Lower lobe of right lung (tissue), 2 donors: Measurements from ENCODE around the gene RALGPS1. TPM values are rescaled to one million over a fixed set of nuclear protein-coding genes. Genes with fewer than 3 reads are reported as not detected.
A peak's percentile ranks its signal among the peaks of the same experiment; 100 is the strongest.

Experiments
- ATAC-seq, 2 donors: fragments of 200-7000 bp; cut with Tn5 transposase; one replicate each; pipeline ENCODE4 v1.9.1; 2020 to 2022; ENCODE audit warnings: mild to moderate bottlenecking in 2 of 2, moderate library complexity in 2 of 2
- DNase-seq: peaks from one replicate; pipeline ENCODE4 v3.0.0-alpha.2; 2020
- H3K27ac ChIP-seq: fragments of 200-600 bp; one replicate; pipeline ENCODE4 v1.8.0; 2022
- H3K27me3 ChIP-seq: fragments of 200-600 bp; one replicate; pipeline ENCODE4 v1.8.0; 2022; ENCODE audit warnings: low read depth
- H3K36me3 ChIP-seq: fragments of 200-600 bp; one replicate; pipeline ENCODE4 v1.8.0; 2022; ENCODE audit warnings: mild to moderate bottlenecking
- H3K4me1 ChIP-seq: fragments of 200-600 bp; one replicate; pipeline ENCODE4 v1.8.0; 2022
- H3K4me3 ChIP-seq: fragments of 200-600 bp; one replicate; pipeline ENCODE4 v1.8.0; 2022; ENCODE audit warnings: mild to moderate bottlenecking
- H3K9me3 ChIP-seq: fragments of 200-600 bp; one replicate; pipeline ENCODE4 v1.8.0; 2022
- CTCF ChIP-seq: fragments of 200-600 bp; IDR thresholded peaks from one replicate; pipeline ENCODE4 v1.8.0; 2022; ENCODE audit warnings: antibody characterized with exemption, mild to moderate bottlenecking
- intact Hi-C: fragments of 100-400 bp; cut with DNase I; formaldehyde crosslinking; loops from one replicate; pipeline ENCODE4 v1.11.0; 2022
- total RNA-seq: library from RNA; stranded (reverse); fragmentation: NEBNext Ultra II Directional; extraction: Animal tissue kit (Norgen Biotek cat#: 25700); gene quantifications from one replicate; pipeline ENCODE4 v1.2.1, GENCODE V29; 2021
- donor health status: DM: no; HTN: yes; CAD: no; lungs with severe emphysema.

The RALGPS1 gene
- total RNA-seq, 1 donor from 2014 or later: 17.6 TPM

DNA sequence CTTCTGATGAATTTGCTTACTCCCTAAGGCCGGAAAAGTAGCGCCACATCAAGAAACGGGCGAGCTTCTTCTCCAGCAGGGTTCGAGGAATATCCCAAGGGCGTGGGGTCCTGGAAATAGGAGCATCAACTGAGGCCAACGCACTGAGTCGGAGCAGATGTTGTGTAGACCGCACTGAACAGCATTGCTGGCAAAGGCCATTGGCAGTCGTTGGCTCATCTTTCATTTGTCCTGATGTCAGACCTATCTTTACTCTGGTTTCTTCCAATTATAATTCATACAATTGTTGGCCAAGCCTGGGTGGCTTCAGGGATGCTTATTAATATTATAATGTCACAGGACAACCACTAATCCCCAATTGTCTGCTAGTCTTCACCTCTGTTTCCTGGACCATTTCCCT is 27.7 kb upstream of the RALGPS1 start:
- H3K27me3 ChIP-seq: no peaks in the 10 kb centered on the region
- peaks cover 10% of the 10 kb centered on the region for H3K4me1 ChIP-seq
- no peak overlapping the region for H3K4me3 ChIP-seq
- intact Hi-C loops: no loop called here
- no peak for TF ChIP-seq CTCF
- no peaks in the 10 kb centered on the region for H3K9me3 ChIP-seq
- no peak for DNase-seq
- H3K36me3 ChIP-seq: peaks cover 25% of the 10 kb centered on the region
- ATAC-seq: no peak
- H3K27ac ChIP-seq: no peak overlapping the region

GRCh38 chr9:126891676-126892075 is 22.9 kb upstream of the RALGPS1 start:
- H3K4me3 ChIP-seq: no peak overlapping the region
- intact Hi-C loops: no loop called here
- H3K36me3 ChIP-seq: no peaks in the 10 kb centered on the region
- no peaks in the 10 kb centered on the region for H3K4me1 ChIP-seq
- no peak for DNase-seq
- TF ChIP-seq CTCF: no peak
- no peaks in the 10 kb centered on the region for H3K27me3 ChIP-seq
- H3K27ac ChIP-seq: no peak overlapping the region
- ATAC-seq: no peak
- no peaks in the 10 kb centered on the region for H3K9me3 ChIP-seq

DNA sequence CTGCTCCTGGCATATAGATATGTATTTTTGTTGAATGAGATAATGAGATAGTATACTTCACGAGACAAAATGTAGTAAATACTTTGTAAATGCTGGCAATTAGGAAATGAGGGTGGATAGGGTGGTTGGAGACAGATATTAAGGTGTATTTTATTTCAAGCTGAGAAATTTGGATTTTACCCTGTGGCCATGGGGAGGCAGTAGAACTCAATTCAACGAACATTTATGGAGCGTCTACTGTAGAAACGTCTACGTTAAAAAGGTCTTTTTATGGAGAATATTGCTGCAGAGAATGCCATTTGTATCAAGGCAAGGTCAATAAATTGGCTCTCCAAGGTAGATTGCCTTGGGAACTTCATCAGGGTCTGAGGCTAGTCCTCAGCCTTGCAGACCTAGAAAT is 21.5 kb upstream of the RALGPS1 start:
- no peak overlapping the region for H3K4me3 ChIP-seq

GRCh38 chr9:126894052-126894603 is 20.5 kb upstream of the RALGPS1 start:
- H3K27ac ChIP-seq: no peak overlapping the region
- ATAC-seq (no peak), DNase-seq (no peak)
- intact Hi-C loops: no loop called here
- TF ChIP-seq CTCF: no peak
- H3K9me3 ChIP-seq: no peaks in the 10 kb centered on the region
- no peaks in the 10 kb centered on the region for H3K4me1 ChIP-seq
- H3K27me3 ChIP-seq: no peaks in the 10 kb centered on the region
- H3K36me3 ChIP-seq: no peaks in the 10 kb centered on the region
- no peak overlapping the region for H3K4me3 ChIP-seq

More for the DNA sequence above, 21.5 kb upstream of the RALGPS1 start:
- no peaks in the 10 kb centered on the region for H3K27me3 ChIP-seq
- no peaks in the 10 kb centered on the region for H3K4me1 ChIP-seq
- H3K36me3 ChIP-seq: no peaks in the 10 kb centered on the region
- no peak overlapping the region for H3K27ac ChIP-seq
- peak; percentile 30 for TF ChIP-seq CTCF
- intact Hi-C loops: no loop called here
- H3K9me3 ChIP-seq: no peaks in the 10 kb centered on the region
- no peak for DNase-seq
- ATAC-seq: no peak

GRCh38 chr9:126902210-126902609 is 12.4 kb upstream of the RALGPS1 start:
- intact Hi-C loops: no loop called here
- Histone ChIP-seq H3K27ac (no peak overlapping the region), H3K27me3 (no peaks in the 10 kb centered on the region), H3K4me1 (no peaks in the 10 kb centered on the region), H3K4me3 (no peak overlapping the region), H3K9me3 (peaks cover 5% of the 10 kb centered on the region), H3K36me3 (no peaks in the 10 kb centered on the region)
- TF ChIP-seq CTCF: no peak
- no peak for DNase-seq
- ATAC-seq: no peak

DNA sequence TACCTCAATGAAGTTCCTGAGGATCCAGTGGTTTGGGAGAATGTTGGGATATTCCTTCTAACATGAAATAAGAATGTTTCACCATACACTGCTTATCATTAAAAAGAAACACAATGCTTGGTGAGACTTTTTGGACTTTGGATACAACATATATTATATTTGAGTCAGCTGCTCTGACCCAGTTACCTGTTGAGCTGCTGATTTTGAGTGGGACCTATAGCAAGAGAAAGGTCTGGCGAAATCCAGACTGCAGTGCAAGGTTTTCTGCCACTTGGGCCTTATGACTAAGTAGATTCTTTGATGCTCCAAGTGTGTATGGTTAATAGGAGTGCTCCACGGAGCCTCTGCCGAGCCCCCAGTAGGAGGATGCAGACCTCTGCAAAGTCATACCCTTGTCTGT is 10.0 kb upstream of the RALGPS1 start:
- H3K4me3 ChIP-seq: no peak overlapping the region
- H3K27ac ChIP-seq: no peak overlapping the region
- TF ChIP-seq CTCF: no peak
- H3K4me1 ChIP-seq: no peaks in the 10 kb centered on the region
- H3K27me3 ChIP-seq: no peaks in the 10 kb centered on the region
- H3K9me3 ChIP-seq: peaks cover 5% of the 10 kb centered on the region
- DNase-seq (no peak), ATAC-seq (no peak)
- no peaks in the 10 kb centered on the region for H3K36me3 ChIP-seq
- intact Hi-C loops: no loop called here
